ENCODE measurements around the gene OTUD3. TPM values are rescaled to one million over a fixed set of nuclear protein-coding genes. Genes with fewer than 3 reads are reported as not detected.

OTUD3 gene
- polyA plus RNA-seq, 1 of the 3 experiments (the other 2 are of a cell fraction) = 2.6 TPM

- Histone ChIP-seq H2AFZ (ENCODE audit: low read depth) (no peak overlapping the region), H3K4me3 (ENCODE audit: low read depth in 2 of 2, low read length in 1 of 2) (no peak overlapping the region), H3K4me1 (ENCODE audit: control insufficient read depth in 1 of 2, insufficient read depth in 2 of 2, low read depth in 1 of 2, low read length in 1 of 2) (no peaks in the 10 kb centered on the region), H3F3A (replicated peaks; ENCODE audit: insufficient read depth) (no peaks in the 10 kb centered on the region), H3K27me3 (ENCODE audit: insufficient read depth) (no peaks in the 10 kb centered on the region), H3K27ac (ENCODE audit: low read depth in 2 of 2, low read length in 1 of 2) (no peak overlapping the region), H4K20me1 (ENCODE audit: insufficient read depth) (no peaks in the 10 kb centered on the region), H3K36me3 (replicated peaks in 1 of 2; ENCODE audit: control insufficient read depth in 1 of 2, insufficient read depth in 2 of 2, low read length in 1 of 2) (no peaks in the 10 kb centered on the region), H3K9me2 (no peaks in the 10 kb centered on the region), H3K4me2 (no peak overlapping the region), H3K9ac (no peak overlapping the region), H3K9me3 (no peaks in the 10 kb centered on the region), H3K79me2 (ENCODE audit: insufficient read depth) (no peaks in the 10 kb centered on the region)
- WGBS (ENCODE audit: low lambda C conversion rate) = 0% methylated on average over 2 of the region's 2 CpGs
- POLR2A ChIA-PET = no interaction called here
- CTCF ChIA-PET = no interaction called here
- no peak for DNase-seq
- TF ChIP-seq IRF3 (IDR thresholded peaks at IDR 0.05; ENCODE audit: low read depth, low read length) (no peak), SIN3A (IDR thresholded peaks at IDR 0.05; ENCODE audit: borderline replicate concordance, low read depth, low read length) (no peak), PBX3 (IDR thresholded peaks at IDR 0.05) (no peak), FOSL2 (IDR thresholded peaks at IDR 0.05; ENCODE audit: borderline replicate concordance, low read depth) (peak; percentile 38; the same call in 1 of the 2 replicates)
These were observed 66.8 kb downstream of the OTUD3 start for GRCh38 chr1:19949016-19949415.

- 4% methylated on average over 2 of the region's 2 CpGs for WGBS (ENCODE audit: low lambda C conversion rate)
- Histone ChIP-seq H3K9ac (no peak overlapping the region), H3K36me3 (replicated peaks in 1 of 2; ENCODE audit: control insufficient read depth in 1 of 2, insufficient read depth in 2 of 2, low read length in 1 of 2) (no peaks in the 10 kb centered on the region)
- no peak for TF ChIP-seq FOXJ3 (CRISPR knock-in tag; IDR thresholded peaks at IDR 0.05)
- TF ChIP-seq NFIC (IDR thresholded peaks at IDR 0.05; ENCODE audit: borderline replicate concordance) = no peak
- TF ChIP-seq CTCF (IDR thresholded peaks at IDR 0.05) = no peak
- no peak for TF ChIP-seq USF1 (IDR thresholded peaks at IDR 0.05; ENCODE audit: borderline replicate concordance, low read depth)
- no peak for TF ChIP-seq EZH2phosphoT487 (IDR thresholded peaks at IDR 0.05; ENCODE audit: borderline replicate concordance, low read depth)
- no peak for TF ChIP-seq RFX5 (IDR thresholded peaks at IDR 0.05; ENCODE audit: low read length)
- no peak for TF ChIP-seq NRF1 (IDR thresholded peaks at IDR 0.05; ENCODE audit: low read depth, low read length)
- no peak for TF ChIP-seq CHD2 (IDR thresholded peaks at IDR 0.05; ENCODE audit: low read length, partially characterized antibody)
- no peak for TF ChIP-seq GATA2 (CRISPR knock-in tag; IDR thresholded peaks at IDR 0.05)
- no peak for TF ChIP-seq SIN3A (IDR thresholded peaks at IDR 0.05; ENCODE audit: borderline replicate concordance, low read depth, low read length)
- no peak for TF ChIP-seq USF2 (IDR thresholded peaks at IDR 0.05; ENCODE audit: borderline replicate concordance, low read depth, low read length)
- no peak for TF ChIP-seq REST (IDR thresholded peaks at IDR 0.05; ENCODE audit: low read depth, low read length)
- TF ChIP-seq TCF12 (IDR thresholded peaks at IDR 0.05) = no peak
- TF ChIP-seq FOSL2 (IDR thresholded peaks at IDR 0.05; ENCODE audit: borderline replicate concordance, low read depth) = no peak
- no peak for TF ChIP-seq GABPA (IDR thresholded peaks at IDR 0.05; ENCODE audit: low read depth)
- no peak for TF ChIP-seq EP300 (IDR thresholded peaks at IDR 0.05; ENCODE audit: borderline replicate concordance in 1 of 2, low read depth in 1 of 2, low read length in 1 of 2)
These were observed 71.9 kb downstream of the OTUD3 start for GRCh38 chr1:19954059-19954458.

More at GRCh38 chr1:19954059-19954458, 71.9 kb downstream of the OTUD3 start:
- Histone ChIP-seq H3F3A (replicated peaks; ENCODE audit: insufficient read depth) (no peaks in the 10 kb centered on the region), H3K4me3 (ENCODE audit: low read depth in 2 of 2, low read length in 1 of 2) (no peak overlapping the region), H3K4me1 (ENCODE audit: control insufficient read depth in 1 of 2, insufficient read depth in 2 of 2, low read depth in 1 of 2, low read length in 1 of 2) (no peaks in the 10 kb centered on the region), H3K27me3 (ENCODE audit: insufficient read depth) (peaks cover 4% of the 10 kb centered on the region; the same call in 1 of the 2 replicates), H4K20me1 (ENCODE audit: insufficient read depth) (no peaks in the 10 kb centered on the region), H3K9me2 (no peaks in the 10 kb centered on the region), H3K9me3 (no peaks in the 10 kb centered on the region), H3K4me2 (no peak overlapping the region), H3K27ac (ENCODE audit: low read depth in 2 of 2, low read length in 1 of 2) (no peak overlapping the region), H2AFZ (ENCODE audit: low read depth) (no peak overlapping the region), H3K79me2 (ENCODE audit: insufficient read depth) (no peaks in the 10 kb centered on the region)
- no peak for DNase-seq
- ChIA-PET POLR2A (no interaction called here), CTCF (interaction anchor here (0.5 kb wide), 1 partner anchor 198 kb away, joined by 3 read pairs; no protein-coding TSS in a partner anchor)

Data from SK-N-SH (cell line).